Measurements from ENCODE around the gene CCDC197.

DNA sequence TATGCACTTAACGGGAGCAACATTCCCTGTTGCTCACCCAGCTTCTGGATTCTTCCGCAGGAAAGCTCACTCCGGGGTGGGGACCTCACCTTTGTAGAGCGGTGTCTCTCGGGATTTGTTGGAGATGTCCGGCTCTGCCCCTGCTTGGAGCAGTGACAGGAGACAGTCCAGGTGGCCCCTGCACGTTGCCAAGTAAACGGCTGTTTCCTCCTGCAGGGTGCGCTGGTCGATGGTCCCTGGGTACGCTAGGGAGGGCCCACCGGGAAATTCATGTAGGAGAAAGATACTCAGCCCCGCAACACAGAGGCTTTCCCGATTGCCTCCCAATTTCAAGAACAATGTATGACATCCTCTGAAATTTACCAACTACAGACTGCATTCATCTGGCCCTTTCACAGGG lies 43.8 kb upstream of the CCDC197 start:
- TF ChIP-seq, protein P1, sequence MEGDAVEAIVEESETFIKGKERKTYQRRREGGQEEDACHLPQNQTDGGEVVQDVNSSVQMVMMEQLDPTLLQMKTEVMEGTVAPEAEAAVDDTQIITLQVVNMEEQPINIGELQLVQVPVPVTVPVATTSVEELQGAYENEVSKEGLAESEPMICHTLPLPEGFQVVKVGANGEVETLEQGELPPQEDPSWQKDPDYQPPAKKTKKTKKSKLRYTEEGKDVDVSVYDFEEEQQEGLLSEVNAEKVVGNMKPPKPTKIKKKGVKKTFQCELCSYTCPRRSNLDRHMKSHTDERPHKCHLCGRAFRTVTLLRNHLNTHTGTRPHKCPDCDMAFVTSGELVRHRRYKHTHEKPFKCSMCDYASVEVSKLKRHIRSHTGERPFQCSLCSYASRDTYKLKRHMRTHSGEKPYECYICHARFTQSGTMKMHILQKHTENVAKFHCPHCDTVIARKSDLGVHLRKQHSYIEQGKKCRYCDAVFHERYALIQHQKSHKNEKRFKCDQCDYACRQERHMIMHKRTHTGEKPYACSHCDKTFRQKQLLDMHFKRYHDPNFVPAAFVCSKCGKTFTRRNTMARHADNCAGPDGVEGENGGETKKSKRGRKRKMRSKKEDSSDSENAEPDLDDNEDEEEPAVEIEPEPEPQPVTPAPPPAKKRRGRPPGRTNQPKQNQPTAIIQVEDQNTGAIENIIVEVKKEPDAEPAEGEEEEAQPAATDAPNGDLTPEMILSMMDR (IDR thresholded peaks at IDR 0.05; ENCODE audit: poor library complexity, severe bottlenecking), result no peak
- TF ChIP-seq EP300 (conservative IDR thresholded peaks at IDR 0.05; ENCODE audit: poor library complexity, severe bottlenecking) (no peak), TAF1 (IDR thresholded peaks at IDR 0.05; ENCODE audit: low read depth) (no peak), POLR2AphosphoS5 (IDR thresholded peaks at IDR 0.05) (no peak), EZH2 (IDR thresholded peaks at IDR 0.05; ENCODE audit: borderline replicate concordance, insufficient read depth, low read length, poor library complexity, severe bottlenecking) (no peak), RAD21 (conservative IDR thresholded peaks at IDR 0.05) (no peak)

Data from neural cell (in vitro differentiated cells).